Brain microvascular endothelial cell (primary cell): Measurements from ENCODE around the gene ELMO1.

ENCODE experiments used
- DNase-seq: peaks from one replicate; pipeline ENCODE4 v3.0.0-alpha.2; 2020
- H3K27ac ChIP-seq: fragments of 250-450 bp; sonication (Bioruptor Pico); 2 replicates; pipeline ENCODE4 v1.5.1; 2020; ENCODE audit warnings: mild to moderate bottlenecking, moderate library complexity
- H3K27me3 ChIP-seq: fragments of 250-450 bp; sonication (Bioruptor Pico); replicated peaks from 2 replicates; pipeline ENCODE4 v1.5.1; 2020; ENCODE audit warnings: mild to moderate bottlenecking
- H3K36me3 ChIP-seq: fragments of 250-450 bp; sonication (Bioruptor Pico); replicated peaks from 2 replicates; pipeline ENCODE4 v1.5.1; 2020; ENCODE audit warnings: mild to moderate bottlenecking
- H3K4me3 ChIP-seq: 2 replicates; pipeline ENCODE4 v1.5.1; 2011; ENCODE audit warnings: low read depth, mild to moderate bottlenecking, control low read depth, low read length, moderate library complexity
- CTCF ChIP-seq: IDR thresholded peaks from 2 replicates; pipeline ENCODE4 v1.5.1; 2011; ENCODE audit warnings: low read depth, mild to moderate bottlenecking, moderate library complexity, low read length, control low read depth, inconsistent platforms; ENCODE audit errors: missing control alignments
- in situ Hi-C: cut with HindIII; loops from 2 replicates; pipeline ENCODE4 v1.10.0; 2017; ENCODE audit warnings: low sequenced_read_pairs, low pct_ligation_motif_present

The ELMO1 gene

DNA sequence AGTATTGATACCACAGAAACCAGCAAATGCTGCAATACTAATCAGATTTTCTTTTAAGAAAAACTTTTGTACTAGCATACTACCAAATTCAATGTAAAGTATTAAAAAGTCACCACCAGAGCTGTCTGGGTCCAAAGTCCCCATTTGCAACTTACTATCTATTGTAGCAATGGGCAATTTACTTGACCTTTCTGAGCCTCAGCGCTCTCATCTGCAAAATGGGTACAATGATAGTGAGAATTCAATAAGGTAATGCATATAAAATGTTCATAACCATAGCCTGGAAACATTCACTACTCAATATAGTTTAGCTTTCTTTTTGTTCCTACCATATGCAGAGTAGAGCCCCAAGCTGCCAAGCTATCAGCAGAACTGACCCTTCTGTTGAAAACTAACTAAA is 337.2 kb downstream of the ELMO1 start:
- no peak overlapping the region for H3K4me3 ChIP-seq
- in situ Hi-C loops = no loop called here
- no peak for DNase-seq
- no peaks in the 10 kb centered on the region for H3K27me3 ChIP-seq
- no peak overlapping the region for H3K27ac ChIP-seq
- no peaks in the 10 kb centered on the region for H3K36me3 ChIP-seq
- TF ChIP-seq CTCF = no peak

DNA sequence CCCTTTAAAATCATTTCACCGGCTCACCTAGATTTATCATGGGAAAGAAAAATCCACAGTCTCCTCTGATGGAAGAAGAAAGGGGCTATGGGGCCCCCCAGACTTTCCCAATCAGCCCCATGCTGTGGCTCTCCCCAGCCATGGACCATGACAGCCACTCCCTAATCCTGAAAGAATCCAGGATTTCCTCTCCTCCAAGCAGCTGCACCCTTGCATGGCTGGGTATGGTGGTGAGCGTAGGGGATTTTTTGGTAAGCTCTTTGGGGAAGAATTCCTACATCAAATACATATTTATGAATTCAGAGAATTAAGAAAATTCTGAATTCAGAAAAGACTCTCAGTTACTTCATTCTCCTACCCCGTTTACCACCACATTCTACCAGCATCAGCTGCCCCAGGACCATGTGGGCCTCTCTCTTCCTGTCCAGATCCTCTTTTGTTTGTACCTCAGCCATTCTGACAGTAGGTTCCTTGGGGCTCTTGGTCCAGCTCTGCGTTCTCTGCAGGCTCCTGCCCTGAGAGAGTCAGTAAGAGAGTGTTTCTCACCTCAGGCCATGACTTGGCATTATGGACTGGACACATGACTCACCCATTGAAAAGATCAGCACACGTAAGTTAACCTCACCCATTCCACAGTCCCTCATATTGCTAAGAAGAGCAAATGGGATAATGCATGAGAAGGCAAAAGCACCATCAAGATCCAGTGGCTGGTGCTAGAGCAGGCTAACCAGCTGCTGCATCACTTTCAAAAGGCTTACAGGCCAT is 337.8 kb downstream of the ELMO1 start:
- H3K36me3 ChIP-seq = no peaks in the 10 kb centered on the region
- no peak overlapping the region for H3K27ac ChIP-seq
- no peak overlapping the region for H3K4me3 ChIP-seq
- no peak for TF ChIP-seq CTCF
- no peaks in the 10 kb centered on the region for H3K27me3 ChIP-seq
- in situ Hi-C loops = no loop called here
- DNase-seq = no peak

DNA sequence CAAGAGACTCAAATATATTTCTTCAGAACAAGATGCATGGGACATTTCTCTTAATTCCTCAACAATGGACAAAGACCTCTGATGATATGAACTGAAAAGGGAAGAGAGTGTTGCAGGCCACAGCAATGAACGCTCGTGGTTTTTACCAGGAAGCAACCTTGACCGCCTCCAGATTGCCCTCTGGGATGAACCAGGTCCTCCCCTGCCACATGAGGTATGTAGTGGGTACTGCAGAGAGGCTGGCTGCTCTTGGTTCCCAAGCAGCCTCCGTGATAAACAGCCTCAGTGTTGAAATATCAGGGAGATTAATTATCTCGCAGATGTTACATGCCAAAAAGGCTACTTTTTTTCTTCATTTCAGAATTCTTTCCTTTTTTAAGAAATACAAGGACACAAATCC is 338.8 kb downstream of the ELMO1 start:
- TF ChIP-seq CTCF = no peak
- Histone ChIP-seq H3K27me3 (no peaks in the 10 kb centered on the region), H3K4me3 (no peak overlapping the region), H3K27ac (no peak overlapping the region), H3K36me3 (no peaks in the 10 kb centered on the region)
- in situ Hi-C loops = no loop called here
- DNase-seq = no peak

- no peak overlapping the region for H3K27ac ChIP-seq
- in situ Hi-C loops = no loop called here
- no peak for TF ChIP-seq CTCF
- no peaks in the 10 kb centered on the region for H3K36me3 ChIP-seq
- H3K27me3 ChIP-seq = no peaks in the 10 kb centered on the region
- no peak overlapping the region for H3K4me3 ChIP-seq
- no peak for DNase-seq
These were observed 339.5 kb downstream of the ELMO1 start for GRCh38 chr7:37109016-37109683.

GRCh38 chr7:37108615-37109014 is 340.0 kb downstream of the ELMO1 start:
- TF ChIP-seq CTCF = no peak
- Histone ChIP-seq H3K27ac (no peak overlapping the region), H3K4me3 (no peak overlapping the region), H3K27me3 (no peaks in the 10 kb centered on the region), H3K36me3 (no peaks in the 10 kb centered on the region)
- DNase-seq = no peak
- in situ Hi-C loops = no loop called here
